H1 (cell line): ENCODE results near the gene SIRT6. TPM values are rescaled to one million over a fixed set of nuclear protein-coding genes. Genes with fewer than 3 reads are reported as not detected.

Experiments used
- BCL11A ChIP-seq, 2 experiments: IDR thresholded peaks; one replicate each; pipeline ENCODE4 v1.6.1; 2011; ENCODE audit warnings: low read depth in 2 of 2, low read length in 2 of 2, mild to moderate bottlenecking in 2 of 2
- CEBPB ChIP-seq: IDR thresholded peaks from 2 replicates; pipeline ENCODE4 v1.6.1; 2012; ENCODE audit warnings: low read depth, low read length
- CHD1 ChIP-seq: IDR thresholded peaks from 2 replicates; pipeline ENCODE4 v1.6.1; 2012; ENCODE audit warnings: low read depth, low read length, improper control_type of control experiment
- CREB1 ChIP-seq: IDR thresholded peaks from 2 replicates; pipeline ENCODE4 v1.6.1; 2012; ENCODE audit warnings: inconsistent platforms
- EGR1 ChIP-seq: IDR thresholded peaks from 2 replicates; pipeline ENCODE4 v1.6.1; 2011; ENCODE audit warnings: low read depth, low read length, borderline replicate concordance
- EZH2 ChIP-seq: fragments of 200-600 bp; sonication (generic); IDR thresholded peaks from 2 replicates; pipeline ENCODE4 v1.7.1; 2012; ENCODE audit warnings: low read depth, mild to moderate bottlenecking, moderate library complexity, low read length, inconsistent platforms; ENCODE audit not compliant: severe bottlenecking
- FOSL1 ChIP-seq: IDR thresholded peaks from 2 replicates; pipeline ENCODE4 v1.6.1; 2011; ENCODE audit warnings: mild to moderate bottlenecking, low read depth, low read length, moderate library complexity; ENCODE audit not compliant: insufficient read depth
- JUN ChIP-seq: IDR thresholded peaks from 2 replicates; pipeline ENCODE4 v1.6.1; 2011; ENCODE audit warnings: low read depth, mild to moderate bottlenecking, improper control_type of control experiment, low read length
- KDM1A ChIP-seq: fragments of 200-600, 300-600 bp; sonication (generic); IDR thresholded peaks from 2 replicates; pipeline ENCODE4 v1.7.1; 2016; ENCODE audit warnings: mild to moderate bottlenecking, low read length, borderline replicate concordance
- NRF1 ChIP-seq: IDR thresholded peaks from 2 replicates; pipeline ENCODE4 v1.6.1; 2011; ENCODE audit warnings: mild to moderate bottlenecking, low read depth, low read length, improper control_type of control experiment
- POLR2AphosphoS5 ChIP-seq: IDR thresholded peaks from 2 replicates; pipeline ENCODE4 v1.6.1; 2011; ENCODE audit warnings: low read depth, low read length
- RAD21 ChIP-seq, 2 experiments: IDR thresholded peaks in 1 of 2; conservative IDR thresholded peaks in 1 of 2; 2 replicates each; pipeline ENCODE4 v1.6.1; 2011; ENCODE audit warnings: low read depth in 2 of 2, low read length in 2 of 2, improper control_type of control experiment in 1 of 2, inconsistent platforms in 1 of 2, mild to moderate bottlenecking in 1 of 2, moderate library complexity in 1 of 2
- RBBP5 ChIP-seq: IDR thresholded peaks from 2 replicates; pipeline ENCODE4 v1.7.1; 2012; ENCODE audit warnings: low read depth, mild to moderate bottlenecking, inconsistent platforms, low read length, moderate library complexity, borderline replicate concordance
- SIX5 ChIP-seq: IDR thresholded peaks from 2 replicates; pipeline ENCODE4 v1.6.1; 2011; ENCODE audit warnings: mild to moderate bottlenecking, low read depth, low read length
- SP2 ChIP-seq: IDR thresholded peaks from 2 replicates; pipeline ENCODE4 v1.6.1; 2012; ENCODE audit warnings: mild to moderate bottlenecking, low read length, inconsistent platforms
- TAF1 ChIP-seq: IDR thresholded peaks from 2 replicates; pipeline ENCODE4 v1.6.1; 2011; ENCODE audit warnings: mild to moderate bottlenecking, low read depth, low read length
- TEAD4 ChIP-seq: IDR thresholded peaks from 2 replicates; pipeline ENCODE4 v1.6.1; 2012; ENCODE audit warnings: low read depth, low read length, inconsistent platforms, mixed read lengths
- polyA plus RNA-seq, 7 experiments: library from polyadenylated mRNA; depleted of rRNA in 3 of 7; stranded (reverse) in 5 of 7; unstranded in 2 of 7; fragments of >200 nt in 5 of 7; fragments of 200-250 nt in 2 of 7; gene quantifications; 1 replicate in 5 of 7; 2 replicates in 1 of 7; 4 replicates in 1 of 7; pipeline versions ENCODE4 v1.2.1 to v1.2.3, GENCODE V29; 2011 to 2013; ENCODE audit warnings: missing spikeins in 2 of 7, mixed read lengths in 2 of 7
- total RNA-seq: library from RNA; stranded (reverse); fragmentation: NEBNext Ultra II Directional; extraction: Animal tissue kit (Norgen Biotek cat#: 25700); gene quantifications from 2 replicates; pipeline ENCODE4 v1.2.1, GENCODE V29; 2021
- TF ChIP-seq, protein P1 (sequence below): IDR thresholded peaks from 2 replicates; pipeline ENCODE4 v1.6.1; 2011; ENCODE audit warnings: low read length, improper control_type of control experiment

The SIRT6 gene
- total and polyA plus RNA-seq, 2 of the 8 experiments (the other 6 are each of a cell fraction or from before 2014, with no cell fraction given), result 25.2 to 27.0 TPM

DNA sequence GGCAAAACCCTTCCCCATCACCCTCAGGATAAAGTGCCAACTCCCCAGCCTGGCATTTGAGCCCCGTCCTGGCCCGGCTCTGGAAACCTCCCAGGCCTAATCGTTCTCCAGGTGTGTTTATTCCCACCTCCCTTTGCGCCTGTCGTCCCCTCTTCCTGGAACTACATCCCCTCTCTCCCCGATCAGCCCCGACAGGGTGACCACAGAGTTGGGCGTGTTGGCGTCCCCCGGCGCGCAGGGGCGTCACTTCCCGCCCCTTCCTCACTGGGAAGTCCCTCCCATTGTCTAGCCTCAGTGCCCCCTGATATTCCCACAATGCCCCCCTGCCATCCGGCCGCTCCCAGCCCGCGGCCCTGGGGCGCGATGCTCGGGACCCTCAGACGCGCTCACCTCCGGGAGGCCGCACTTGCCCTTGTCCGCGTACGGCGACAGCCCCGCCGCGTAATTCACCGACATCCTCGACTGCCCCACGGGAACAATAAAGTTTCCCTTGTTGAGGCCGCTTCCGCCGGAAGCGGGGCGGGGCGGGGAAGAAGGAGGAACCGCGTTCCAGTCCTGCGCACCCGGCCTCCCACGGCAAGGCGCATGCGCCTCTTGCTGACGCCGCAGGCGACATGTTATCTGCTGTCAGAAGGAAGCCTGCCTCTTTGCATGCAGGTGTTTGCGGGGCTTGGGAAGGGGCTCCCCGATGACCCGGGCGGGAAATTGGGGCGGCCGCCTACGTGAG is at the start of gene SIRT6, which contains the start of gene ANKRD24 (continued):
- no peak; the same call in 1 of the 2 replicates for TF ChIP-seq CHD1
- no peak for TF ChIP-seq EZH2
- no peak for TF ChIP-seq CEBPB
- TF ChIP-seq, protein P1, sequence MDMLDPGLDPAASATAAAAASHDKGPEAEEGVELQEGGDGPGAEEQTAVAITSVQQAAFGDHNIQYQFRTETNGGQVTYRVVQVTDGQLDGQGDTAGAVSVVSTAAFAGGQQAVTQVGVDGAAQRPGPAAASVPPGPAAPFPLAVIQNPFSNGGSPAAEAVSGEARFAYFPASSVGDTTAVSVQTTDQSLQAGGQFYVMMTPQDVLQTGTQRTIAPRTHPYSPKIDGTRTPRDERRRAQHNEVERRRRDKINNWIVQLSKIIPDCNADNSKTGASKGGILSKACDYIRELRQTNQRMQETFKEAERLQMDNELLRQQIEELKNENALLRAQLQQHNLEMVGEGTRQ, result no peak
- no peak for TF ChIP-seq RAD21 (IDR thresholded peaks at IDR 0.05 in 1 of 2, conservative IDR thresholded peaks at IDR 0.05 in 1 of 2; ENCODE audit: low read depth in 2 of 2, low read length in 2 of 2)
- no peak for TF ChIP-seq BCL11A (IDR thresholded peaks at IDR 0.05; ENCODE audit: low read depth in 2 of 2, low read length in 2 of 2)
- peak; percentile 77 for TF ChIP-seq CREB1
- TF ChIP-seq EGR1, result peak; percentile 59; the same call in 1 of the 2 replicates
- no peak for TF ChIP-seq JUN
- peak; percentile 89 for TF ChIP-seq NRF1
- no peak for TF ChIP-seq FOSL1
- TF ChIP-seq TEAD4, result no peak
- peak; percentile 90 for TF ChIP-seq KDM1A
- no peak; the same call in 1 of the 2 replicates for TF ChIP-seq SIX5
- TF ChIP-seq TAF1, result no peak
- TF ChIP-seq SP2, result no peak
- 0 out of 2 replicates have a peak, but pooled peaks have one; percentile 40 for TF ChIP-seq POLR2AphosphoS5
- TF ChIP-seq RBBP5, result peak; percentile 37; the same call in 1 of the 2 replicates
